Measurements from ENCODE around the gene KRT36.

Gene KRT36

GRCh38 chr17:41512546-41513167 is 22.9 kb upstream of the KRT36 start:
- Mint-ChIP-seq H3K4me1 (no peaks in the 10 kb centered on the region), H3K27ac (no peak overlapping the region), H3K9me3 (no peaks in the 10 kb centered on the region), H3K36me3 (no peaks in the 10 kb centered on the region), H3K4me3 (no peak overlapping the region)
- no peak for ATAC-seq
- DNase-seq (ENCODE audit: low spot score in 2 of 2) = no peak

GRCh38 chr17:41511716-41512115 is 22.0 kb upstream of the KRT36 start:
- no peaks in the 10 kb centered on the region for H3K4me1 Mint-ChIP-seq
- no peaks in the 10 kb centered on the region for H3K36me3 Mint-ChIP-seq
- no peak overlapping the region for H3K4me3 Mint-ChIP-seq
- no peak for DNase-seq (ENCODE audit: low spot score in 2 of 2)
- H3K9me3 Mint-ChIP-seq = no peaks in the 10 kb centered on the region
- H3K27ac Mint-ChIP-seq = no peak overlapping the region
- ATAC-seq = no peak

- no peak for ATAC-seq
- Mint-ChIP-seq H3K4me3 (no peak overlapping the region), H3K9me3 (no peaks in the 10 kb centered on the region), H3K4me1 (no peaks in the 10 kb centered on the region), H3K36me3 (no peaks in the 10 kb centered on the region), H3K27ac (no peak overlapping the region)
- DNase-seq (ENCODE audit: low spot score in 2 of 2) = no peak
These were observed 21.4 kb upstream of the KRT36 start for GRCh38 chr17:41511116-41511515.

GRCh38 chr17:41510251-41511065 is 20.7 kb upstream of the KRT36 start:
- no peaks in the 10 kb centered on the region for H3K36me3 Mint-ChIP-seq
- no peaks in the 10 kb centered on the region for H3K4me1 Mint-ChIP-seq
- no peak overlapping the region for H3K27ac Mint-ChIP-seq
- DNase-seq (ENCODE audit: low spot score in 2 of 2) (no peak), ATAC-seq (no peak)
- no peaks in the 10 kb centered on the region for H3K9me3 Mint-ChIP-seq
- no peak overlapping the region for H3K4me3 Mint-ChIP-seq

- H3K4me3 Mint-ChIP-seq = no peak overlapping the region
- H3K36me3 Mint-ChIP-seq = no peaks in the 10 kb centered on the region
- no peaks in the 10 kb centered on the region for H3K9me3 Mint-ChIP-seq
- no peaks in the 10 kb centered on the region for H3K4me1 Mint-ChIP-seq
- ATAC-seq (peak; percentile 25), DNase-seq (ENCODE audit: low spot score in 2 of 2) (no peak)
- no peak overlapping the region for H3K27ac Mint-ChIP-seq
These were observed 17.7 kb upstream of the KRT36 start for GRCh38 chr17:41507315-41507880.

GRCh38 chr17:41505809-41506767 is 16.4 kb upstream of the KRT36 start:
- no peak overlapping the region for H3K27ac Mint-ChIP-seq
- ATAC-seq (no peak), DNase-seq (ENCODE audit: low spot score in 2 of 2) (no peak)
- H3K36me3 Mint-ChIP-seq = no peaks in the 10 kb centered on the region
- no peaks in the 10 kb centered on the region for H3K9me3 Mint-ChIP-seq
- H3K4me3 Mint-ChIP-seq = no peak overlapping the region
- H3K4me1 Mint-ChIP-seq = no peaks in the 10 kb centered on the region

GRCh38 chr17:41505007-41505808 is 15.5 kb upstream of the KRT36 start, which contains the start of gene KRT13:
KRT13 (minus strand) TSS chr17:41505612; CDS start chr17:41505550, 62 bp downstream.
- no peak for DNase-seq (ENCODE audit: low spot score in 2 of 2)
- no peaks in the 10 kb centered on the region for H3K9me3 Mint-ChIP-seq
- ATAC-seq = no peak
- H3K4me3 Mint-ChIP-seq = no peak within 1 kb of the TSS
- peaks cover under 1% of the 10 kb centered on the region for H3K4me1 Mint-ChIP-seq
- no peak within 1 kb of the TSS for H3K27ac Mint-ChIP-seq
- H3K36me3 Mint-ChIP-seq = no peaks in the 10 kb centered on the region

- Mint-ChIP-seq H3K4me3 (no peak overlapping the region), H3K36me3 (no peaks in the 10 kb centered on the region), H3K9me3 (no peaks in the 10 kb centered on the region), H3K27ac (no peak overlapping the region), H3K4me1 (peaks cover 8% of the 10 kb centered on the region)
- DNase-seq (ENCODE audit: low spot score in 2 of 2) = no peak
- no peak for ATAC-seq
These were observed 14.7 kb upstream of the KRT36 start for GRCh38 chr17:41504246-41504977.

- DNase-seq (ENCODE audit: low spot score in 2 of 2) (no peak), ATAC-seq (no peak)
- Mint-ChIP-seq H3K27ac (no peak overlapping the region), H3K4me1 (peaks cover 13% of the 10 kb centered on the region), H3K36me3 (no peaks in the 10 kb centered on the region), H3K9me3 (no peaks in the 10 kb centered on the region), H3K4me3 (no peak overlapping the region)
These were observed 13.5 kb upstream of the KRT36 start for GRCh38 chr17:41503202-41503601.

- Mint-ChIP-seq H3K36me3 (no peaks in the 10 kb centered on the region), H3K4me1 (peaks cover 26% of the 10 kb centered on the region), H3K4me3 (no peak overlapping the region), H3K27ac (peak overlapping the region; percentile 36), H3K9me3 (no peaks in the 10 kb centered on the region)
- no peak for ATAC-seq
- no peak for DNase-seq (ENCODE audit: low spot score in 2 of 2)
These were observed 10.6 kb upstream of the KRT36 start for GRCh38 chr17:41500131-41500911.

- Mint-ChIP-seq H3K9me3 (no peaks in the 10 kb centered on the region), H3K27ac (peak overlapping the region; percentile 36), H3K36me3 (no peaks in the 10 kb centered on the region), H3K4me3 (no peak overlapping the region), H3K4me1 (peaks cover 26% of the 10 kb centered on the region)
- ATAC-seq (no peak), DNase-seq (ENCODE audit: low spot score in 2 of 2) (no peak)
These were observed 10.0 kb upstream of the KRT36 start for GRCh38 chr17:41499714-41500113.

- ATAC-seq = no peak
- H3K36me3 Mint-ChIP-seq = no peaks in the 10 kb centered on the region
- H3K9me3 Mint-ChIP-seq = no peaks in the 10 kb centered on the region
- H3K27ac Mint-ChIP-seq = no peak overlapping the region
- H3K4me1 Mint-ChIP-seq = peaks cover 26% of the 10 kb centered on the region
- DNase-seq (ENCODE audit: low spot score in 2 of 2) = no peak
- H3K4me3 Mint-ChIP-seq = no peak overlapping the region
These were observed 8.6 kb upstream of the KRT36 start for GRCh38 chr17:41498276-41498675.

GRCh38 chr17:41496803-41497484 is 7.2 kb upstream of the KRT36 start:
- H3K9me3 Mint-ChIP-seq = no peaks in the 10 kb centered on the region
- DNase-seq (ENCODE audit: low spot score in 2 of 2) (peak; percentile 46 to 74), ATAC-seq (peak; percentile 95)
- H3K4me1 Mint-ChIP-seq = peaks cover 26% of the 10 kb centered on the region
- peak overlapping the region; percentile 85 for H3K27ac Mint-ChIP-seq
- no peaks in the 10 kb centered on the region for H3K36me3 Mint-ChIP-seq
- peak overlapping the region; percentile 9 for H3K4me3 Mint-ChIP-seq
